NCI-H748 (cell line): ENCODE measurements around the gene PAK4.
A peak's percentile ranks its signal among the peaks of the same experiment; 100 is the strongest.

Experiments
- DNase-seq: peaks from one replicate; lab custom pipeline; 2025; ENCODE audit not compliant: unreplicated experiment; lab: John Stamatoyannopoulos, UW

The PAK4 gene

DNA sequence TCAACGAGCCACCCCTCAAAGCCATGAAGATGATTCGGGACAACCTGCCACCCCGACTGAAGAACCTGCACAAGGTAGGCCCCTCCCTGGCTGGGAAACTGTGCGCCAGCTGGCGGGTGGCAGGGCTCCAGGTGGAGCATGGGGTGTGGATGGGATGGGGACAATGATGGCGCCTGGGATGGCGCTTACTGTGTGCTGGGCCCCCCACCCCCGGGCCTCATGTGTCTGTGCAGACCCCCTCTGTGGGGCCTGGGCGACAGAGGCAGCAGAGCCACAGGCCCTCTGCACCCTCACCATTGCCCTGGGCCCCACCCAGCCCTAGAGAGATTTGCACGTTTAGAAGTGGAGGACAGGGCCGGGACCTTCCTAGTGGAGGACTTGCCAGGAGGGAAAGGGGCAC, 52.1 kb downstream of the PAK4 start:
- no peak for DNase-seq

DNA sequence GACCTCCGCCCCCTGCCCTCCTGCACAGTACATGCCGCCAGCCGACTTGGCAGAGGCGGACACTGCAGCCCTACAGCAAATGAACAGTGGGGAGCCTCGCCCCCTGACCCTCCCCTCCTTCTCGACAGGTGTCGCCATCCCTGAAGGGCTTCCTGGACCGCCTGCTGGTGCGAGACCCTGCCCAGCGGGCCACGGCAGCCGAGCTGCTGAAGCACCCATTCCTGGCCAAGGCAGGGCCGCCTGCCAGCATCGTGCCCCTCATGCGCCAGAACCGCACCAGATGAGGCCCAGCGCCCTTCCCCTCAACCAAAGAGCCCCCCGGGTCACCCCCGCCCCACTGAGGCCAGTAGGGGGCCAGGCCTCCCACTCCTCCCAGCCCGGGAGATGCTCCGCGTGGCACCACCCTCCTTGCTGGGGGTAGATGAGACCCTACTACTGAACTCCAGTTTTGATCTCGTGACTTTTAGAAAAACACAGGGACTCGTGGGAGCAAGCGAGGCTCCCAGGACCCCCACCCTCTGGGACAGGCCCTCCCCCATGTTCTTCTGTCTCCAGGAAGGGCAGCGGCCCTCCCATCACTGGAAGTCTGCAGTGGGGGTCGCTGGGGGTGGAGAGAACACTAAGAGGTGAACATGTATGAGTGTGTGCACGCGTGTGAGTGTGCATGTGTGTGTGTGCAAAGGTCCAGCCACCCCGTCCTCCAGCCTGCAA, 52.9 kb downstream of the PAK4 start:
- DNase-seq, result no peak

DNA sequence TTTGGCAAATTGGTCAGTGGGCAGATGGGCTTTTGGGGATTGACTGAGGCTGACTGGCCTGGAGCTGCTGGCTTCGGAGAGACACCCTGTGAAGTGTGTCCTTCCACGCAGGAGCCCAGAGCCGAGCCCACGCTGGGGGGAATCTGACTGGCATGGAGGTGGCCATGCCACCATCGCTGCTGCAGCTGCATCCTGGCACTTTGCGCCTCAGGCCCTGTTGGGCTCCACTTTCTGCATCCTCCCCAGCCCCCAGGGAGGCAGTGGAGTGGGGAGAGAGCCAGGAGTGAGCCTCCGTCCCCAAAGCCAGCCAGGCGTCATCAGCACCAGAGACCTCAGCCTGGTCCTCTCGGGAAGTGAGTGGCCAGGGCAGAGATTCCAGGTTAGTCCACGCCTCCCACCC, 54.2 kb downstream of the PAK4 start:
- no peak for DNase-seq

DNA sequence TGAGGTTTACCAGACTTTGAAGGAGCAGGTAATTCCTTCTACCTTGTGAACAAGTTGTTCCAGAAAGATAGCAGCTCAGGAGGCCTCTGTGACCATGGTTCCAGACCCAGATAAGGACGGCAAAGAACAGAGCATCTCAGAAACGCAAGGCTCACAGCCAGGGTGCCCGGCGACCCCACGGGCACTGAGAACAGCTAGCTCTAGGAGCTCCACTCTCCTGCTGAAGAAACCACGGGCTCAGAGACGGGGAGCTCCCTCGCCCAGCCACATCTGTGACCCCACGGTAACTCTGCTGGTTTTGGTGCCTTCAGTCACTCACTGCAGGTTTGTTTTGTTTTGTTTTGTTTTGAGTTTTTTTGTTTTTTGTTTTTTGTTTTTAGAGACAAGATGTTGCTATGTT, 55.2 kb downstream of the PAK4 start:
- DNase-seq, result no peak

DNA sequence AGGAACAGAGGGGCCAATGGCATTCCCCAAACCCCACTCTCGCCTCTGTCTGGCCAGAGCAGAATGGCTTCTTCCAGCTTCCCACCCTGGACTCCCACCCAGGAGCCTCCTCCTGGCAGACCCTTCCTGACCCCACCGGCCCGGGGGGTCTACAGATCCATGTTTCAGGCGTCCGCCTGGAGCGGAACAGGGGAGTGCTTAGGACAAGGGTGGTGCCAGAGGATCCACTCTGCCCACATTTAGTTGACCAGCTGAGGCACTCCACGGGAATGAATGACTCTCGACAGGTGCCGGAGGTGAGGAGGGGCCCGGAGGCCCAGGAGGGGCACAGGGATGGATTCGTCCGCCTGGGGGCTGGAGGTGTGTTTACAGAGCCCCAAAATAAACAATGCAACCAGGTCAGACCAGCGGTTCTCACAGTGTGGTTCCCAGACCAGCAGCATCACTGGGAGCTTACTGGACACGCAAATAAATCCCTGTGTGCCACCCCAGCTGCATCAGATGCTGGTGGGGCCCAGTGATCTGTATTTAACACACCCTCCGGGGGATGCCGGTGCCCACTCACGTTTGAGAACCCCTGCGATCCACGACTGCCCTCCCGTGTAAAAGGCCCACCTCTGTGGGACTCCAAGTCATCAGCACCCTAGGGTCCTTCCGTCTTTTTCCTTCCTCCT, 56.1 kb downstream of the PAK4 start:
- no peak for DNase-seq

DNA sequence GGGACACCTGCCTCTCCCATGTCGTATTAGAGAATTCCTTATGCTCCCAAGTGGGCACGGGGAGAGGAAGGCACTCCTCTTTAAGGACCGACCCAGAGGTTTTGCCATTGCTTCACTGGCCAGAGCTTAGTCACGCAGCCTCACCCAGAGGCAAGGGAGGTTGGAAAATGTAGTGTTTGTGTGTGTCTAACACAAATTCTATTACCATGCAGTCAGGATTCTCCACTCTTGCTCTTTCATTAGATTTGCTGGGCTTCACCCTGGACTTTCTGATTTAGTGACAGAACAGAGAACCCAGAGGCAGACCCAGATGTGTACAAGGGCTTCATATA, 56.6 kb downstream of the PAK4 start:
- DNase-seq, result no peak

DNA sequence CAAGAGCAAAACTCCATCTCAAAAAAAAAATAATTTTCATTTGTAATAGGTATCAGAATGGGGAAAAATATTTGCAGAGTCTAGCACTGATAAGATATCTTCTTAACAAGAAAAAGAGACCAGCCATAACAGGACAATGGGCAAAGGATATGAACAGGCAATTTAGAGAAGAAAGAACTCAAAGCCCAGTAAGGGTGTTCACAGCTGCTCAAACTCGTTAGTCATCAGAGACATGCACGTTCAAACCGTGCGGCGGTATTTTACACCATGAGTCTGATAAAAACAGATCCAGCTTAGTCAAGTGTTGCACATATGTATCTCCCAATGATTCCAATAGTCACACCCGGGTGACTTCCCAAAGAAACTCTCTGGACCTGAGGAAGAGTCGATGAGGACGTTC, 57.5 kb downstream of the PAK4 start:
- no peak for DNase-seq

DNA sequence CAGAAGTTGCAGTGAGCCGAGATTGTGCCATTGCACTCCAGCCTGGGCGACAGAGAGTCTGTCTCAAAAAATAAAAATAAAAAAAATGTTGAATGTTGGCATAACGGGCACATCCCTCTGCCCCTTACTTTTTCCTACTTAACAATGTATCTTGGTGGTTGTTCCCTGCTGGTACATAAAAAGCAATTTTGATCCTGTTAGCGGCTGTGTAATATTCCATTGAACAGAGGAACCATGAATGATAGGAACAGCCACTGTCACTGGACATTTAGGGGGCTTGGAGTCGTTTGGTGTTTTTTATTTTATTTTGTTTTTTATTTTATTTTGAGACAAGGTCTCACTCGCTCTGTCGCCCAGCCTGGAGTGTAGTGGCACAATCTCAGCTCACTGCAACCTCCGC, 60.8 kb downstream of the PAK4 start:
- no peak for DNase-seq

DNA sequence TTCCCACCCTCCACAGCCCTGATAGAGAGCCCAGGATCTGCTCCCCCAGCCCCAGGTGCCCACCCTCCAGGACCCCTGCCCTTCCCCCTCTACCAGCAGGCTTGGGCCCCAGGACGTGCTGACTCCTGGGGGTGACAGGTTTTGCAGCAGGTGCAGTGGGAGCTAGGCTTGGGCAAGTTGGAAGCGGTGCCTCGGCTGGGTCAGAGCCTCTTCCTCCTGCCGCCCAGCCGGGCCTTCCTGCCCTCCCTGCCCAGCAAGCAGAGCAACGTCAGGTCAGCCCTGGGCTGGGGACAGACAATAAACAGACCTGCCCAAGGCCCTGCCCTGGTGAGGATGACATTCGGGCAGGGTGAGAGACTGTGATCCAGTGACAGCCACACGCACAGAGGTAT, 62.0 kb downstream of the PAK4 start:
- no peak for DNase-seq

DNA sequence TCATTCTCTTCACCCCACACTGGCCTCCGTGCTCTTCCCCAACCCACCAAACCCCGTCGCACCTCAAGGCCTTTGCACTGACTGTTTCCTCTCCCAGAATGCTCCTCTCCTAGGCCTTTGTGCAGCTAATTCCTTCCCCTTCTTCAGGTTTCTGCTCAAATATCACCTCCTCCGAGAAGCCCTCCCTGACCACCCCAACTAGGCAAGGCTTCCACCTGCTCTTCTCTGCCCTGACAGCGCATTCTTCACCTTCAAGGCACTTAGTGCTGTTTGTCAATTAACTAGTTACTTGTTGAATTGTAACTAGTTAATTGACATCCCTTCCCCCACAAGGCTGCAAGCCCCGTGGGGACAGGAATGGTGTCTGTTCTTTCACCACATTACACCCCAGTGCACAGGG, 63.4 kb downstream of the PAK4 start:
- no peak for DNase-seq

DNA sequence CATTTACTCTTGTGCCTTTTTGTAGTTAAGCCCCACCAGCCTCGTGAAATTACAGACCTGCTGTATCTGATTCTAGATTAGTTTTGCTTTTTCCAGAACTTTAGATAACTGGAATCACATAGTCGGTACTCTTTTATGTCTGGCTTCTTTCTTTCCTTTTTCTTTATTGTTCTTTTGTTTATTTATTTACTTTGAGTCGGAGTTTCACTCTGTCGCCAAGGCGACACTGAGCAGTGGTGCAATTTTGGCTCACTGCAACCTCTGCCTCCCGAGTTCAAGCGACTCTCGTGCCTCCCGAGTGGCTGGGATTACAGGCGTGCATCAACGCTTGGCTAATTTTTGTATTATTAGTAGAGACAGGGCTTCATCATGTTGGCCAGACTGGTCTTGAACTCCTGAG, 65.2 kb downstream of the PAK4 start:
- no peak for DNase-seq

DNA sequence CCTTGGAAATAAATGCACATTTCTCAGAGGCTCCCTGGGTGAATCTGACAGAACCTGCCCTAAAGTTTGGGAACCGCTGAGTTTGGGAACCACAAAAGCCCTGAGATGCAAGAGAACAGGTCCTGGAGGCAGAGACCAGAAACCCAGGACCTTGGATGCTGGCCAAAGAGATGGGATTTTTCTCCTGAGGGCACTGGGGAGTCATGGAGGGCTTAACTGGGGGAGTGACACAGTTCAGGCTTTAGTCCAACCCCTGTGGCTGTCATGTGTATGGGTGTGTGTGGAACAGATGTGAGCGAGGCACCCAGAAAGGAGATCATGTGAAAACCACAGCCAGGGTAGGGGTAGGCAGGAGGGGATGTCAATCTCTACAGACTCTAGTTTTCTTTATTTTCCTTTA, 67.3 kb downstream of the PAK4 start:
- no peak for DNase-seq

DNA sequence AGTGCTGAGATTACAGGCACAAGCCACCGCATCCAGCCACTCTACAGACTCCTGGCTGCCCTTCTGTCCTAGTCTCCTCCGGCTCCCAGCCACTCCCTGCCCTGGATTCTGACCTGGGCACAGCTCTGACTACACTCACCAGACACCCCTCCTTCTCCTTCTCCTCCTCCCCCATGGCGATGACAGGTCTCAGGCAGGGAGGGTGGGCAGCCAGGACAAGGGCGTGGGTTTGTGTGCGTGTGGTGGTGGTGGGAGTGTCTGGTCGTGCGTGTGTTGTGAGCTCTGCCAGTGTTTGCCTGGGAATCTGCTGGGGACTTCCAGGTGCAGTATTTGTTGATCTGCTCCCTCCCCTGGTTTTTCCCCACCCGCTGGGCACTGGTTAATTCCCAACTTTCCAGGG, 68.2 kb downstream of the PAK4 start:
- DNase-seq, result no peak

DNA sequence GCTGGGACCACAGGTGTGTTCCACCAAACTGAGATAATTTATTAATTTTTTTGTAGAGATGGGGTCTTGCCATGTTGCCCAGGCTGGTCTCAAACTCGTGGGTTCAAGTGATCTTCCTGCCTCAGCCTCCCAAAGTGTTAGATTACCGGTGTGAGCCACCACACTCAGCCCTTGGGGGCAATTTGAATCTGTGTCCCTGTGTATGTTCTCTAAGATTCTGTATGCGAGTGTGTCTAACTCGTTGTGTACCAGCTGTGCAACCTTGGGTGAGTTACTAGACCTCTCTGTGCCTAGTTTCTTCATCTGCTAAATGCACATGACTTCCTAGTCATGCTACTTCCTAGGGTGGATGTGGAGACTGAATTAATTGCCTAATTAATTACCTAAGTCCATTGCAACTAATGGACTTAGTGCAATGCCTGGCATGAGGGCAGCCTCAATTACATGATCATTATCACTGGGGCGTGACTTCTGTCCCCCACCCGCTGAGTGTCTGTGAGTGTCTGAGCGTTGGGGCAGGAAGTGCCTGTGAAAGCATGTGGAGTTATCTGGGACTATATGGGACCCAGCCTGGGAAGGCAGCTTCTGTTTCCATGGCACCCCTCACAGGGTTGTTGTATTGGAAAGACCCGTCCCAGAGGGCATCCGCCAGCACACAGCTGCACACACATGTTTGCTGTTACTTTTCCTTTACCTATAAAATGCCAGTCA, 69.4 kb downstream of the PAK4 start:
- peak; percentile 62 for DNase-seq

DNA sequence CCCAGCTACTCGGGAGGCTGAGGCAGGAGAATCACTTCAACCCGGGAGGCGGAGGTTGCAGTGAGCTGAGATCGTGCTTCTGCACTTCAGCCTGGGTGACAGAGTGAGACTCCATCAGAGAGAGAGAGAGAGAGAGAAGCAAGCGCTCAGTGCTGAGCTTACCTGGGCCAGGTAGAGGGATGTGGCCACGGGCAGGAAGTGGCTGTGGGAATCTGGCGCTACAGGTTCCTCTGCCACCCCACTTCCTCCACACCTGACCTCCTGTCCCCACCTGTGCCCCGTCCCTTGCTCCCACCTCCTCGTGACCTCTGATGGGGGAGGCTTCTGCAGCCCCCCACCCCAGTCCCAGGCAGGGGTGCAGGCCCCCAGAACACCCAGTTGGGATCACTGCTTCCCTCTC, 70.2 kb downstream of the PAK4 start:
- DNase-seq, result no peak

DNA sequence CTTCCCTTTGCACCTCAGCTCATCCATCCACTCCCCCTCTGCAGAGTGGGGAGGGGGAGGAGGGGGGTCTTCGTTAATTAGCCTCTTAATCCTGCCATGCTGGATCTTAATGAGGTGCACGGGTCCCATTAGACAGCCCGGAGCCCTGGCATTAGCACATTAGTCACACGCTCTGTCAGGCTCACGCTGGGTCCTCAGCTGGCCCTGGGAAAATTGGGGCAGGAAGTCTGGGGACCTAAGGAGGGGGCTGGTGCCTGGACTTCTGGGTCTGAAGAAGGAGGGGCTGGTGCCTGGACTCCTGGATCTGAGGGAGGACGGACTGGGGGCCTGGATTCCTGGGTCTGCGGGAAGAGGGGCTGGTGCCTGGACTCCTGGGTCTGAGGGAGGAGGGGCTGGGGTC, 70.7 kb downstream of the PAK4 start:
- DNase-seq, result no peak

DNA sequence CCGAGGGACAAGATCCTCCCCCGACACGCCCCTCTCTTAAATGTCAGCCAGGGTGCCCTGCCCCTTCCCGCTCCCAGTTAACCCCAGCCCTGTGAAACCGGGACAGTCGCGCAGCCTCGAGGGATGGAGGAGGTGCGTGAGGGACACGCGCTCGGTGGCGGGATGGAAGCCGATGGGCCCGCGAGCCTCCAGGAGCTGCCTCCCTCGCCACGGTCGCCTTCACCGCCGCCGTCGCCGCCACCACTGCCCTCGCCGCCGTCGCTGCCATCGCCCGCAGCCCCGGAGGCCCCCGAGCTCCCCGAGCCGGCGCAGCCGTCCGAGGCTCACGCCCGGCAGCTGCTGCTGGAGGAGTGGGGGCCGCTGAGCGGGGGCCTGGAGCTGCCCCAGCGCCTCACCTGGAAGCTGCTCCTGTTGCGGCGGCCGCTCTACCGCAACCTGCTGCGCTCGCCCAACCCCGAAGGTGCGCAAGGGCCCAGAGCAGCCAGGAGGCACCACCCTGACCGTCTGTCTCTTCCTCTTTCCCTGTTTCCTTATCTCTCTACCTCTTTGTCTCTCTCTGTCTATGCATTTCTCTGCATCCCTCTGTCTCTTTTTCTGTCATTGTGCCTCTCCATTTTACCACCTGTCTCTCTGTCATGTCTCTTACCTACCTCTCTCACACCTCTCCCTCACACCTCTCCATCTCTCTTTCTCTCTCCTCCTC, 71.4 kb downstream of the PAK4 start, which contains the start of gene NCCRP1:
Gene NCCRP1 (plus strand): TSS at position 105 of the 703 bp plus-strand sequence. CDS start 19 bp downstream, at position 124.
- DNase-seq, result no peak

DNA sequence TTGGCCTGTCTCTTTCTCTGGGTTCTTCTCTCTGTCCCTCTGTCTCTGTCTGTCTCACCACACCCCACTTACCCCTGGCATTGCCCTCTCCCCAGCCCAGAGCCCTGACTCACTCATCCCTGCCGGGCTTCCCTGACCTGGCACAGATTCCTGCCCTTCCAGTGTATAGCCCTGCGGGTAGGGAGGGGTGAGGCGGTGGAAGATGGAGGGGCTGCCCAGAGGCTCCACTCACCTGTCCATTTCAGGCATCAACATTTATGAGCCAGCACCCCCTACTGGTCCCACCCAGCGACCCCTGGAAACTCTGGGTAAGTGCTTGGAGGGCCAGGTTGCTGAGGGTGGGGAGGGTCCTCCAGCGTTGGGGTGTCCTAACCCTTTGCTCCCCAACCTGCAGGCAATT, 72.2 kb downstream of the PAK4 start:
- no peak for DNase-seq

DNA sequence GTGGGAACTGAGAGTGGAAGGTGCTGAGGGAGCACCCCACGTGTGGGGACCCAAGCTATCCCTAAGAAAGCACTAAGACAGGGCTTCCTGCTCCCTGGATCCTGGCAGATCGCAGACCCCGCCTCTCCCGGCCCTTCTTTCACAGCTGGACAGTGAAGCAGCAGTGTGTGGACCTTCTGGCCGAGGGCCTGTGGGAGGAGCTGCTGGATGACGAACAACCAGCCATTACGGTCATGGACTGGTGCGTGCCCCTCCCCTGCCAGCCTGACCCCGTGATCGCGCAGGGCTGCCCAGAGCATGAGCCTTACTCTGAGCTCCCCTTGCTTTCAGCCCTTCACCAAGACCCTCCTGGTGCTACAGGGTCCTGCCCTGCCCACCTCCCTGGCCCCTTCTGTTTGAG, 73.4 kb downstream of the PAK4 start:
- DNase-seq, result no peak

DNA sequence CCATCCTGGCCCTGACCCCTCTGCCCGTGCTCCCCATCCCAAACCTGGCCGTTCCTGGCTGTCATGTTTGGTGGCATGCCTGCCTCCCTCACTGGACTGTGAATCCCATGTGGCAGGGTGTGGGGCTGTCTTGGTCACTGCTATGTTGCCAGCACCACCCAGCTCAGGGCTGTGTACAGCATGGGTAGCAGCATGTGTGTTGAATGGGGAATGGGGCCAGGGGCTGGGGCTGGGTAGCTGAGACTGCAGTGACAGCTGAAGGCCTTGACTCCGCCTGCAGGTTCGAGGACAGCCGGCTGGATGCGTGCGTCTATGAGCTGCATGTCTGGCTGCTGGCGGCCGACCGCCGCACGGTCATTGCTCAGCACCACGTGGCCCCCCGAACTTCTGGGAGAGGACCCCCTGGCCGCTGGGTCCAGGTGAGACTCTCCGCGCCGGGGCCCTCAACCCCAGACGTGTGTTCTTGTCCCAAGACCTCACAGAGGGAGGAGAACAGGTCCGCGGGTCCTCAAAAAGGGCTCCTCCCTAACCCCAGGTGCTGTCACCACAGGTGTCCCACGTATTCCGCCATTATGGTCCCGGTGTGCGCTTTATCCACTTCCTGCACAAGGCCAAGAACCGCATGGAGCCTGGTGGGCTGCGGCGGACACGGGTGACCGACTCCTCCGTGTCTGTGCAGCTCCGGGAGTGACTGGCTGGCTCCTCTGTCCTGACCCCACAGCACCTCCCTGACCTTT, 74.6 kb downstream of the PAK4 start:
- no peak for DNase-seq

DNA sequence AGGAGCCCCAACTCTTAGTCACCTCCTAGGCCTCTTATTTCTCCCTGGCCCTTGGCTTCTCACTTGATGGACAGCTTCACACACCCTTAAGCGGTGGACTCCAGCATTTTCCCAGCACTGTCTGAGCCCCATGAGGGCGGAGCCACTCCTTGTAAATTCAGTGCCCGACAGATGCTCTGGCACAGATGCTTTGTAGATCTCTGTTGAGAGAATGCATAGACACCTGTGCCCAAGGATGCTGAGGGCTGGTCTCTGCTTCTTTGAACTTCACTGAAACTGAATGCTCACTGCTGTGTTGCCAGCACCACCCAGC, 75.2 kb downstream of the PAK4 start:
- no peak for DNase-seq
